HG03064 (cell line): ENCODE data around the gene ELL2.
A peak's percentile ranks its signal among the peaks of the same experiment; 100 is the strongest.

ENCODE experiments used
- ATAC-seq: cut with Tn5 transposase; IDR thresholded peaks from one replicate; pipeline ENCODE4 v1.9.1; 2021; ENCODE audit warnings: low read depth; ENCODE audit not compliant: unreplicated experiment

The ELL2 gene

GRCh38 chr5:95961617-95962474 lies at the start of gene ELL2:
Gene ELL2 (minus strand): TSS chr5:95961851. CDS start chr5:95961721, 130 bp downstream.
- peak; percentile 87 for ATAC-seq

- no peak for ATAC-seq
Observed at GRCh38 chr5:96008987-96009647, 47.5 kb upstream of the ELL2 start.

GRCh38 chr5:96008487-96008886 lies 46.8 kb upstream of the ELL2 start:
- no peak for ATAC-seq

- ATAC-seq = no peak
Observed at GRCh38 chr5:96007051-96007450, 45.4 kb upstream of the ELL2 start.

- no peak for ATAC-seq
Observed at GRCh38 chr5:96006291-96006690, 44.6 kb upstream of the ELL2 start.

GRCh38 chr5:96004754-96005153 lies 43.1 kb upstream of the ELL2 start:
- no peak for ATAC-seq

GRCh38 chr5:96004087-96004486 lies 42.4 kb upstream of the ELL2 start:
- no peak for ATAC-seq

- ATAC-seq = no peak
Observed at GRCh38 chr5:96001262-96001661, 39.6 kb upstream of the ELL2 start.

GRCh38 chr5:96000308-96000707 lies 38.7 kb upstream of the ELL2 start:
- no peak for ATAC-seq

GRCh38 chr5:95996904-95997723 lies 35.5 kb upstream of the ELL2 start:
- ATAC-seq = no peak

GRCh38 chr5:95995962-95996489 lies 34.4 kb upstream of the ELL2 start:
- no peak for ATAC-seq

GRCh38 chr5:95993776-95994175 lies 32.1 kb upstream of the ELL2 start:
- ATAC-seq = no peak

- no peak for ATAC-seq
Observed at GRCh38 chr5:95993266-95993665, 31.6 kb upstream of the ELL2 start.

- ATAC-seq = no peak
Observed at GRCh38 chr5:95989283-95990048, 27.8 kb upstream of the ELL2 start.

- ATAC-seq = no peak
Observed at GRCh38 chr5:95988877-95989276, 27.2 kb upstream of the ELL2 start.

- no peak for ATAC-seq
Observed at GRCh38 chr5:95988094-95988493, 26.4 kb upstream of the ELL2 start.

GRCh38 chr5:95986937-95987520 lies 25.4 kb upstream of the ELL2 start:
- no peak for ATAC-seq

- no peak for ATAC-seq
Observed at GRCh38 chr5:95986001-95986400, 24.4 kb upstream of the ELL2 start.

GRCh38 chr5:95985249-95985648 lies 23.6 kb upstream of the ELL2 start:
- no peak for ATAC-seq
